Keratinocyte (primary cell): ENCODE measurements around the gene ECHS1.

ENCODE experiments used
- CTCF ChIP-seq, 3 experiments: IDR thresholded peaks in 1 of 3; conservative IDR thresholded peaks in 1 of 3; optimal IDR thresholded peaks in 1 of 3; 2 replicates in 2 of 3; 3 replicates in 1 of 3; pipeline versions ENCODE3 to v1.5.1; 2011; ENCODE audit warnings: low read length in 3 of 3, mild to moderate bottlenecking in 3 of 3, moderate library complexity in 2 of 3, control low read depth in 1 of 3, inconsistent platforms in 1 of 3; ENCODE audit not compliant: insufficient read depth in 2 of 3; ENCODE audit errors: extremely low read depth in 1 of 3
- EZH2 ChIP-seq: IDR thresholded peaks from one replicate; pipeline ENCODE4 v1.6.1; 2012; ENCODE audit warnings: inconsistent platforms, mild to moderate bottlenecking, low read length, moderate library complexity

DNA sequence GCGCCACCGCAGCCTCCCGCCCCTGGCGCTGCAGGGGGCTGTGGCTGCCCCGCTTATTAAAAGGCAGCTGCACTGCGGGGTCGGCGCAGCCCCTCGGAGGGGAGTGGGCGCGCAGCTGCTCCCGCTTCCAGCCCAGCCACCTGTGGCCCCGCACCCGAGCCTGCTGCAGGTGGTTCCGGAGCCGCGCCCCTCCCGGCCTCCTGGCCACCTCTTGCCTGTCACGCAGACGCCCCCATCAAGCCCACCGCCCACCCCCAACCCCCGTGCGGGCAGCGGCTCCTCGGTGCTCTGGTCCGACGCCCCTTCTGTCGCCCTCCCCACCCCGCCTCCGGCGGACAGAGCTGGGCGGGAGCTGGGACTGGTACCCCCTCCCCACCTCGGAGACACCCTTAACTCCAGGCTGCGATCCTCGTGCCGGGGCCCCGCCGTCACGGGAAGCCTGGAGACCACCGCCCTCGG, 37.0 kb downstream of the ECHS1 start:
- TF ChIP-seq CTCF (optimal IDR thresholded peaks at IDR 0.05 in 1 of 3, IDR thresholded peaks at IDR 0.05 in 1 of 3, conservative IDR thresholded peaks at IDR 0.05 in 1 of 3; ENCODE audit: extremely low read depth in 1 of 3, insufficient read depth in 2 of 3, low read length in 3 of 3) (no peak), EZH2 (no peak)
